PC-9 (cell line): Measurements from ENCODE around the gene DLG1. TPM values are rescaled to one million over a fixed set of nuclear protein-coding genes. Genes with fewer than 3 reads are reported as not detected.

ENCODE experiments used
- BruUV-seq: library from RNA; stranded (reverse); fragments of 400-500 nt; replicated peaks from 2 replicates; lab custom pipeline; 2021; lab: Mats Ljungman, UMichigan
- CTCF ChIA-PET: fragments of 300-600 bp; sonication (Branson Sonifier 250); formaldehyde crosslinking; loops from one replicate; lab custom pipeline; 2022; ENCODE audit warnings: antibody characterized with exemption; lab: Charles Lee
- POLR2A ChIA-PET: fragments of 300-600 bp; sonication (Branson Sonifier 250); formaldehyde crosslinking; loops from one replicate; lab custom pipeline; 2022; ENCODE audit warnings: antibody characterized with exemption; ENCODE audit not compliant: unreplicated experiment; lab: Charles Lee
- DNase-seq, 2 experiments: peaks; one replicate each; pipeline versions ENCODE4 v3.0.0 to v3.0.0-alpha.2; 2015 to 2022; ENCODE audit warnings: mixed read lengths in 1 of 2
- H2AFZ ChIP-seq: fragments of 200-600 bp; sonication (generic); 2 replicates; pipeline ENCODE4 v1.8.1; 2017; ENCODE audit warnings: antibody characterized with exemption
- H3F3A ChIP-seq: fragments of 200-600 bp; sonication (generic); 2 replicates; pipeline ENCODE4 v1.8.1; 2017; ENCODE audit warnings: antibody characterized with exemption, mild to moderate bottlenecking, low read depth; ENCODE audit not compliant: insufficient read depth
- H3K27ac ChIP-seq: fragments of 200-600 bp; sonication (generic); 2 replicates; pipeline ENCODE4 v1.6.1; 2016; ENCODE audit warnings: mixed run types
- H3K27me3 ChIP-seq: fragments of 200-600 bp; sonication (generic); 2 replicates; pipeline ENCODE4 v1.6.1; 2016; ENCODE audit warnings: low read depth, mixed run types; ENCODE audit not compliant: insufficient read depth
- H3K36me3 ChIP-seq: fragments of 200-600 bp; sonication (generic); 2 replicates; pipeline ENCODE4 v1.6.1; 2016; ENCODE audit warnings: low read depth, mixed run types
- H3K4me1 ChIP-seq: fragments of 200-600 bp; sonication (generic); replicated peaks from 2 replicates; pipeline ENCODE4 v1.6.1; 2016; ENCODE audit warnings: mixed run types; ENCODE audit not compliant: insufficient read depth
- H3K4me2 ChIP-seq: fragments of 200-600 bp; sonication (generic); 2 replicates; pipeline ENCODE4 v1.6.1; 2017; ENCODE audit warnings: mixed run types
- H3K4me3 ChIP-seq: fragments of 200-600 bp; sonication (generic); 2 replicates; pipeline ENCODE4 v1.6.1; 2016; ENCODE audit warnings: mixed run types
- H3K79me2 ChIP-seq: fragments of 200-600 bp; sonication (generic); 2 replicates; pipeline ENCODE4 v1.6.1; 2017; ENCODE audit warnings: low read depth, mixed run types
- H3K9me2 ChIP-seq: fragments of 200-600 bp; sonication (generic); 2 replicates; pipeline ENCODE4 v1.8.1; 2017; ENCODE audit warnings: mild to moderate bottlenecking; ENCODE audit not compliant: insufficient read depth
- H3K9me3 ChIP-seq: fragments of 200-600 bp; sonication (generic); 2 replicates; pipeline ENCODE4 v1.8.1; 2016; ENCODE audit warnings: low read depth; ENCODE audit not compliant: insufficient read depth
- H4K20me1 ChIP-seq: fragments of 200-600 bp; sonication (generic); 2 replicates; pipeline ENCODE4 v1.8.1; 2017; ENCODE audit not compliant: insufficient read depth
- CTCF ChIP-seq: fragments of 200-600 bp; sonication (generic); conservative IDR thresholded peaks from 2 replicates; pipeline ENCODE4 v1.6.1; 2017; ENCODE audit warnings: mixed run types, antibody characterized with exemption, mild to moderate bottlenecking, moderate library complexity
- EZH2 ChIP-seq: fragments of 200-600 bp; sonication (generic); IDR thresholded peaks from 2 replicates; pipeline ENCODE4 v1.8.0; 2017; ENCODE audit warnings: antibody characterized with exemption, low read depth
- intact Hi-C: fragments of 100-400 bp; cut with micrococcal nuclease; formaldehyde crosslinking; loops from one replicate; pipeline ENCODE4 v1.10.0; 2022; ENCODE audit not compliant: unreplicated experiment
- total RNA-seq: library from RNA; stranded (reverse); gene quantifications from 2 replicates; pipeline ENCODE4 v1.2.3, GENCODE V29; 2021

Gene DLG1
- total RNA-seq, 1 experiment from 2014 or later: 201 TPM

DNA sequence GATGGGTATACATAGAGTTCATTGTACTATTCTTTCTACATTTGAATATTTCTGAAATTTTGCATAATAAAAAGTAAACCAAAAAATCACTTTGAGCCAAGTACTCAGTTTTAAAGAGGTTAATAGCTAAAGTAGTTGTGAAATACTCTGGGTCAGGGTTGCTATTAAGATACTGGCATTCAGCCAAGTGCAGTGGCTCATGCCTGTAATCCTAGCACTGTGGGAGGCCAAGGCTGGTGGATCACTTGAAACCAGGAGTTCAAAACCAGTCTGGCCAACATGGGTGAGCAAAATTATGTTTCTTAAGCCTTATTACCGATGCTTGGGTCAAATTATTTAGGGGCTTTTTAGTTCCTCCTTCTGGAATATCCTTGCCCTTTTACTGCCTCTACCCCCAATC lies 146.8 kb downstream of the DLG1 start:
- peaks cover 55% of the 10 kb centered on the region for H3F3A ChIP-seq
- peak overlapping the region; percentile 48 for H3K4me2 ChIP-seq
- intact Hi-C loops: no loop called here
- no peaks in the 10 kb centered on the region for H3K27me3 ChIP-seq
- ChIA-PET CTCF (no interaction called here), POLR2A (interaction anchor here (0.5 to 0.7 kb wide), 3 partner anchors 80 to 822 kb away, joined by 7 to 45 read pairs (median 12); no protein-coding TSS in a partner anchor)
- DNase-seq: peak; percentile 51 to 76
- H3K79me2 ChIP-seq: peaks cover 93% of the 10 kb centered on the region
- peak overlapping the region; percentile 57 for H3K27ac ChIP-seq
- TSS peak; percentile 1 for BruUV-seq
- H2AFZ ChIP-seq: no peak overlapping the region
- TF ChIP-seq CTCF (no peak), EZH2 (no peak)
- peaks cover 37% of the 10 kb centered on the region; the same call in 1 of the 2 replicates for H4K20me1 ChIP-seq
- peaks cover 15% of the 10 kb centered on the region for H3K4me1 ChIP-seq
- H3K36me3 ChIP-seq: peaks cover 7% of the 10 kb centered on the region; the same call in 1 of the 2 replicates
- no peak overlapping the region for H3K4me3 ChIP-seq
- H3K9me3 ChIP-seq: peaks cover 18% of the 10 kb centered on the region
- H3K9me2 ChIP-seq: no peaks in the 10 kb centered on the region

DNA sequence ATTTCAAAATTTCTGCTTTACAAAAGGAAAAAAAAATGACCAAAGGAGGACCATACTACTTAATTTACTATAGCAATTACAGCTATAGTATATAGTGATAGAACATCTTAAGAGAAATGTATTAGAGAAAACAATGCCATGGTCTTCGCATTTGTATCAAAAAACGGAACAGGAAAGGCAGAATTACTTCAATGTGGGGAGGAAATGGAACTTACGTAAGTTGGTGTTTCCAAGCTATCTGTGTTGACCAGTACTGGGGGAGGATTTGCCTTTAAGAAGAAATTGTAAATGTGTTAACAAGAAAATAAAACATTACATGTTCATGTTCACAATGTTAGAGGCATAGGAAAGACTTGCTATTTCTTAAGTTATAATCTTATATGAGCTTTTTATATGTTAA lies 148.9 kb downstream of the DLG1 start:
- DNase-seq: no peak
- POLR2A ChIA-PET: no interaction called here
- no peak overlapping the region for H3K4me3 ChIP-seq
- H3K4me2 ChIP-seq: no peak overlapping the region
- H4K20me1 ChIP-seq: peaks cover 40% of the 10 kb centered on the region; the same call in 1 of the 2 replicates
- no peaks in the 10 kb centered on the region for H3K27me3 ChIP-seq
- H3K79me2 ChIP-seq: peaks cover 88% of the 10 kb centered on the region
- H3K27ac ChIP-seq: peak overlapping the region; percentile 24; the same call in 1 of the 2 replicates
- CTCF ChIA-PET: no interaction called here
- H3K4me1 ChIP-seq: peaks cover 15% of the 10 kb centered on the region
- BruUV-seq: no TSS peak
- no peaks in the 10 kb centered on the region for H3K9me2 ChIP-seq
- 0 out of 2 replicates have a peak, but pooled peaks cover 3% of the 10 kb centered on the region for H3K36me3 ChIP-seq
- no peak for TF ChIP-seq EZH2
- H3F3A ChIP-seq: peaks cover 49% of the 10 kb centered on the region
- no peaks in the 10 kb centered on the region for H3K9me3 ChIP-seq
- no peak overlapping the region for H2AFZ ChIP-seq
- intact Hi-C loops: no loop called here

- no peak overlapping the region for H3K4me2 ChIP-seq
- no peaks in the 10 kb centered on the region for H3K9me3 ChIP-seq
- POLR2A ChIA-PET: interaction anchor here (0.6 to 0.7 kb wide), 2 partner anchors 21 to 62 kb away, joined by 3 read pairs; no protein-coding TSS in a partner anchor
- CTCF ChIA-PET: no interaction called here
- no peak overlapping the region for H3K27ac ChIP-seq
- peaks cover 47% of the 10 kb centered on the region for H3K79me2 ChIP-seq
- H4K20me1 ChIP-seq: peaks cover 23% of the 10 kb centered on the region
- no peaks in the 10 kb centered on the region for H3K27me3 ChIP-seq
- no TSS peak for BruUV-seq
- DNase-seq: no peak
- intact Hi-C loops: no loop called here
- H2AFZ ChIP-seq: no peak overlapping the region
- H3K9me2 ChIP-seq: no peaks in the 10 kb centered on the region
- H3K4me3 ChIP-seq: no peak overlapping the region
- no peaks in the 10 kb centered on the region for H3K4me1 ChIP-seq
- H3F3A ChIP-seq: peaks cover 42% of the 10 kb centered on the region
- H3K36me3 ChIP-seq: peaks cover 33% of the 10 kb centered on the region
- TF ChIP-seq EZH2: no peak
- no peak for TF ChIP-seq CTCF
These were observed 154.2 kb downstream of the DLG1 start for GRCh38 chr3:197144188-197144587.
